Stimulated activated CD4-positive, alpha-beta T cell treated with anti-CD3 and anti-CD28 coated beads, Interleukin-12 subunit alpha, Interleukin-12 subunit beta, amount 100 ng/mL, for 4 hours (primary cell): ENCODE results near the gene GABBR2.
"Not testable (repeated sequence)": the region's sequence is repeated elsewhere in the genome, so short reads cannot be mapped to it uniquely, and the experiment has no call there.

Experiments
- DNase-seq: peaks from one replicate; pipeline ENCODE4 v3.0.0-alpha.2; 2020

Gene GABBR2

GRCh38 chr9:98468567-98469239 is 240.0 kb downstream of the GABBR2 start:
- no peak for DNase-seq

DNA sequence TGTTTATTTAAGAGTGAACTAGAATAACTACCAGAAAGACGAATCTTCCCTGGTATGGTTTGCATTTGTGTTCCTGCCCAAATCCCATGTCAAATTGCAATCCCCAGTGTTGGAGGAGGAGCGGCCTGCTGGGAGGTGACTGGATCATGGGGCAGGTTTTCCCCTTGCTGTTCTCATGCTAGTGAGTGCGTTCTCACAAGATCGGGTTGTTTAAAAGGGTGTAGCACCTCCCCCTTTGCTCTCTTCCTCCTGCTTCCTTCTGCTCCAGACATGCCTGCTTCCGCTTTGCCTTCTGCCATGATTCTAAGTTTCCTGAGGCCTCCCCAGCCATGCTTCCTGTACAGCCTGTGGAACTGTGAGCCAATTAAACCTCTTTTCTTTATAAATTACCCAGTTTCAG is 242.9 kb downstream of the GABBR2 start:
- no peak for DNase-seq

DNA sequence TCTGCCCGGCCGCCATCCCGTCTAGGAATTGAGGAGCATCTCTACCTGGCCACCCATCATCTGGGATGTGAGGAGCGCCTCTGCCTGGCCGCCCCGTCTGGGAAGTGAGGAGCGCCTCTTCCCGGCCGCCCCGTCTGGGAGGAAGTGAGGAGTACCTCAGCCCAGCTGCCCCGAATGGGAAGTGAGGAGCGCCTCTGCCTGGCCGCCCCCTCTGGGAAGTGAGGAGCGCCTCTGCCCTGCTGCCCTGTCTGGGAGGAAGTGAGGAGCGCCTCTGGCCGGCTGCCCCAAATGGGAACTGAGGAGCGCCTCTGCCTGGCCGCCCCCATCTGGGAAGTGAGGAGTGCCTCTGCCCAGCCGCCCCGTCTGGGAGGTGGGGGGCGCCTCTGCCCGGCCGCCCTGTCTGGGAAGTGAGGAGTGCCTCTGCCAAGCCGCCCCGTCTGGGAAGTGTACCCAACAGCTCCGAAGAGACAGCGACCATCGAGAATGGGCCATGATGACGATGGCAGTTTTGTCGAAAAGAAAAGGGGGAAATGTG is 244.5 kb downstream of the GABBR2 start:
- not testable (repeated sequence) for DNase-seq

DNA sequence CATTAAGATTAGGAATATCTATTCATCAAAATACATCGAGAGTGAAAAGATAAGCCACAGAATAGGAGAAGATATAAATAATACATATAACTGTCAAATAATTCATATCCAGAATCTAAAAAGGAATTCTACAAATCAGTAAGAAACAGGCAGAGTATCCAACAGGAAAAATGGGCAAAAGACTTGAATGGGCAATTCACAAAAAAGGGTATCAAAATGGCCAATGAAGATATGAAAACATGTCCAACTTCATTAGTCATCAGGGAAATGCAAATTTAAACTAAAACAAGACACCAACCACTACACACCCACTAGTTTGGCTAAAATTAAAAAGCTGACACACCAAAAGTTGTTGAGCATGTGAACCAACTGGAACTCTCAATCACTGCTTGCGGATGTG is 246.4 kb downstream of the GABBR2 start:
- no peak for DNase-seq

GRCh38 chr9:98460704-98461103 is 248.0 kb downstream of the GABBR2 start:
- DNase-seq: no peak

GRCh38 chr9:98457726-98458370 is 250.9 kb downstream of the GABBR2 start:
- no peak for DNase-seq

- no peak for DNase-seq
Observed at GRCh38 chr9:98456156-98456613, 252.6 kb downstream of the GABBR2 start.

- DNase-seq: no peak
Observed at GRCh38 chr9:98455256-98456155, 253.2 kb downstream of the GABBR2 start.

DNA sequence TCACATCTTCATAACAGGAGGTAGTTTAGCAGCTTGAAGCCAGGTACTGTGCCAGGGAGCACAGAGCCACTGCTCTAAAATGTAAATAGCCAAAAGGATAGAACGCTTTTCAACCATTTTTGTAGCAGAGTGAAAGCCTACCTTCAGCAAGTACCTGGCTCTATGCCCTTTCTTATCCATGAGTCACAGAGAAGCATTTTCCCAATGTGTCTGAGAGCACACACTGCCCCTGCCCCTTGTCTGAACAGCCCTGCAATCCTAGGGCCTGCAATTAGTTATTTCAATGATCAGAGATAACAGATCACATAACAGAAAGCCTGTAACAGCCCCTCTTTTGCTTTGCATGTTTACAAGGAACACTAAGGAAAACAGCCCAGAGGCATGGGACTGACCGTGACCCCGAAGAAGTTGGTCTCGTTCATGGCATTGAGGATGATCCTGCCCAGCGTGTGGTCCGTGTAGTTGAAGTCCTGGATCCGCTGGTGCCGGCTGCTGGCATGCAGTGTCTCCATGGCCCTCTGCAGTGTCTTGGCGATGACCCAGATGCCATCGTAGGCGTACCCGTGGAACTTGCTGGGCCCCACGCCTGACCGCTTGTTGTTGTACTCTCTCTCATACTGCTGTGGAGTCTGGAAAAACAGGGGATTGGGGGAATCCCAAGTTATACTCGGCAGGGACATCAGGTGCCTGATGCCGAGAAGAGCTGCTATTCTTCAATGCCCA is 255.0 kb downstream of the GABBR2 start:
- no peak for DNase-seq

DNA sequence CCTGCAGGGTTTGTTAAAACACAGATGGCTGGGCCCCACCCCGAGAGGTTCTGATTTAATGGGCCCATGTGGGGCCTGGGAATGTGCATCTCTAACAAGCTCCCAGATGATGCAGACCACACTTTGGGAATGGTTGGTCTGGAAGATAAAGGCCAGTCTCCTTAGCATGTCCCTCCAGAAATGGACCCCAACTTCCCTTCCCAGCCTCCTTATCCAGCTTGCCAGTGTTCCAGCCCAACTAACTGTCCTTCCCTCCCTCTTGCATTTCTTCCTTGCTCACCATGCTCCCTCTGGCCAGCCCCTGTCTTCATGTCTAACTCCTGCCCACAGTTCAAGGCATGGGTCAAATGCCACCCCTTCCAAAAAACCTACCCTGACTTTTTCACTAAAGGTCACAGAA is 257.2 kb downstream of the GABBR2 start:
- no peak for DNase-seq

GRCh38 chr9:98450496-98450895 is 258.2 kb downstream of the GABBR2 start:
- DNase-seq: no peak

GRCh38 chr9:98449871-98450270 is 258.9 kb downstream of the GABBR2 start:
- no peak for DNase-seq

- DNase-seq: no peak
Observed at GRCh38 chr9:98445576-98445975, 263.2 kb downstream of the GABBR2 start.

GRCh38 chr9:98444601-98445000 is 264.1 kb downstream of the GABBR2 start:
- no peak for DNase-seq

- DNase-seq: no peak
Observed at GRCh38 chr9:98442541-98442940, 266.2 kb downstream of the GABBR2 start.

DNA sequence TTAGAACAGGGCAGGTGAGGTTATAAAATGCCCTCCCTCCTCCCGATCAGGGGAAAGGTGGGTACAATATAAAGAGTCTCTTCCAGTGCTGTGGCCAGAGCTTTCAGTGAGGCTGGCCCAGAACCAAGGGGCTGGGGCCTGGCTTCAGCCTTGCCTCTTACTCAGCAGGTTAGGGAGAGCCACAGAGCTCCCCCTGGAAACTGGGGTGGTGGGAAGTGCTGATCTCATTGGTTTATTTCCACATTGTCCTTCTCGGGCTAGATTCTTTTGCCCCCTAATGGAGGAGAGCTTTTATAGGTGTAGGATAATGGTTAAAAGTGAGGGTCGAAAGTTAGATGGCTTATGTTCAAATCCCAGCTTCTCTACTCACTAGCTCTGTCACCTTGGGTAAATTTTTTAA is 266.6 kb downstream of the GABBR2 start:
- DNase-seq: no peak

- no peak for DNase-seq
Observed at GRCh38 chr9:98438666-98439065, 270.1 kb downstream of the GABBR2 start.

- DNase-seq: no peak
Observed at GRCh38 chr9:98437458-98438034, 271.2 kb downstream of the GABBR2 start.

GRCh38 chr9:98432960-98433359 is 275.8 kb downstream of the GABBR2 start:
- no peak for DNase-seq

DNA sequence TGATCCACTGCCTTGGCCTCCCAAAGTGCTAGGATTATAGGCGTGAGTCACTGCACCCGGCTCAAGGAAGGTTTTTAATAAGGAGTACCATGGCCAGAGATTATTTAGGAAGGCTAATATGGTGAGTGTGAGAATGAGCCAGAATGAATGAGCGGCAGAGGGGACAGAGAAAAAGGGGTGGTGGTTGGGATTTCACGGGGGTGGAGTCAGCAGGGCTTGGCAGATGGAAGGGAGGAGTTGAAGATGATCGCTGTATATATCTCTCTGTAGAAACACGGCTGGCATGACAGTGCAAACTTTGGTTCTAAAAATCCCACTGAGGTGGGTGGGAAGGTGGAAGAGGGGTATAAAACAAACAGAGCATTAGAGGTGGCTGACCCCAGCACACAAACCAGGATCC is 276.6 kb downstream of the GABBR2 start:
- DNase-seq: no peak

DNA sequence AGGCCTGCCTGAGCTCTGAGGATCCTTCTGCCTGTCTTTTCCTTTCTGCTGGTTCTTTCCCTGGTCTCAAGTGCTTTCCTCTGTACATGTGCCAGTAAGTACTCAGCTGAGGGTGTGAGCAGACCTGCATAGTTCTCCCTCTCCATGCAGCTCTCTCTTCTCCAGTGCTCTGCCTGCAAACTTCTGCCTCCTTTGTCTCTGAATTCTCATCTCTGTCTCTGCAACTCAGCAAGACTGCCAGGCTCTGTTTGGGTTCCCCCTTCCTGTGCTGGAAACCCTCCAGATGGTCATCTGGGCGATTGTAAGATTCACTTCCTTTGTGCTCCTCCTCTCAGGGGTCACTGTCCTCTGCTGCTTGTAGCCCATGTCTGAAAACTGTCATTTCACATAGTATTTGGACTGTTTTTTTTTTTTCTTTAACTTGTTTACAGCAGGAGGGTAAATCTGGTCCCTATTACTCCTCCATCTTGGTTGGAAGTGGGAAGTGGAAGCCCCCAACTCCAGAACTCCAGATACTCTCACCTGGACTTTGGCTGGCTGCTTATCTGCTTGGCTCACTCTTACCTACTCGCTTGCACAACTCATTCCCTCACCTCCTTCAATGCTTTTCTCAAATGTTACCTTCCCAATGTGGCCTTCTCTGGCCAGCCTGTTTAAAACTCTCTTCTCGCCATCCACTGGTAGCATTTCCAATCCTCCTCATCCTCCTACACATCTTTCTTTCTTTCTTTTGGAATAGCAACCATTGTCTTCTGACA is 278.0 kb downstream of the GABBR2 start:
- DNase-seq: no peak

- DNase-seq: no peak
Observed at GRCh38 chr9:98429613-98430012, 279.1 kb downstream of the GABBR2 start.
